Colonic mucosa (tissue), 4 donors: ENCODE data around the gene CTDP1. TPM values are rescaled to one million over a fixed set of nuclear protein-coding genes. Genes with fewer than 3 reads are reported as not detected.

Experiments used
- DNase-seq: peaks from one replicate; pipeline ENCODE4 v3.0.0-alpha.2; 2020
- H3K27ac ChIP-seq: fragments of 200-600 bp; one replicate; pipeline ENCODE4 v1.8.0; 2021
- H3K27me3 ChIP-seq: fragments of 200-600 bp; one replicate; pipeline ENCODE4 v1.8.0; 2021
- H3K36me3 ChIP-seq: fragments of 200-600 bp; one replicate; pipeline ENCODE4 v1.8.0; 2021
- H3K4me1 ChIP-seq: fragments of 200-600 bp; one replicate; pipeline ENCODE4 v1.8.0; 2021; ENCODE audit warnings: mild to moderate bottlenecking
- H3K4me3 ChIP-seq: fragments of 200-600 bp; one replicate; pipeline ENCODE4 v1.8.0; 2021
- H3K9ac ChIP-seq, 2 donors: one replicate each; pipeline ENCODE4 v1.7.0; 2013; ENCODE audit warnings: control low read depth in 2 of 2, low read depth in 2 of 2, low read length in 2 of 2
- H3K9me3 ChIP-seq: fragments of 200-600 bp; one replicate; pipeline ENCODE4 v1.8.0; 2021
- CTCF ChIP-seq: fragments of 200-600 bp; IDR thresholded peaks from one replicate; pipeline ENCODE4 v1.8.0; 2022; ENCODE audit warnings: antibody characterized with exemption, mild to moderate bottlenecking
- intact Hi-C: fragments of 100-400 bp; cut with DNase I; formaldehyde crosslinking; loops from one replicate; pipeline ENCODE4 v1.14.1; 2022
- total RNA-seq, 2 donors: library from RNA; stranded (reverse); fragmentation: NEBNext Ultra II Directional in 1 of 2; extraction: Animal tissue kit (Norgen Biotek cat#: 25700) in 1 of 2; gene quantifications; one replicate each; pipeline ENCODE4 v1.2.1, GENCODE V29; 2021
- donor health status: healthy.
- donor health status: DM: no; HTN: no; CAD: no.
- donor health status: DM: no; HTN: no; CAD: no.

The CTDP1 gene
- total RNA-seq, 2 donors from 2014 or later = 34.7 to 36.9 TPM

DNA sequence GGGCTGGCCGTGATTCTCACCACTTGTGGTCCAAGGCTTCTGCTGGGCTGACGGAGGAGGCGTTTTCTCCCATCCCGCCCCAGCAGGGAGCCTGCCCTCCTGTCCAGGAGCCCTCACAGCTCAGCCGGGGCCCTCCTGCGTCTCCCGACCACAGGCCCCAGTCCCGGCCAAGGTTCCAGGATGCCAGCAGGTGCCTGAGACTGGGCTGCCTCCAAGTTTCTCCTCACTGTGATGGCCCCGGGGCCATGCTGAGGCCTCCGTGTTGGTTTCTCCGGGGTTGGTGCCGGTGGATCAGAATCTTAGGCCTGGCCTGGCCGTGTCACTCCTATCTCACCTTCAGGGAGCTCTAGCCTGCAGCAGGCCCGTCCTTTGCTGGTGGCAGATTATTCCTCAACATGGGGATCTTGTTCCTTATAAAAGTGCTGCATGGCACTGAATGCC, 124.0 kb downstream of the CTDP1 start:
- DNase-seq = no peak
- Histone ChIP-seq H3K9me3 (no peaks in the 10 kb centered on the region), H3K27me3 (peaks cover 14% of the 10 kb centered on the region), H3K9ac (no peak overlapping the region), H3K27ac (no peak overlapping the region), H3K4me1 (peaks cover 2% of the 10 kb centered on the region), H3K4me3 (no peak overlapping the region), H3K36me3 (no peaks in the 10 kb centered on the region)
- intact Hi-C loops = no loop called here
- no peak for TF ChIP-seq CTCF

Other genes with a start within 250 kb of the CTDP1 start
- gene KCNG2, start 118.1 kb downstream of the CTDP1 start, total RNA-seq = under 1 TPM in 1 of 2 donors, not detected in 1; 0.32 TPM